Calu3 (cell line): Measurements from ENCODE around the gene GTPBP4. TPM values are rescaled to one million over a fixed set of nuclear protein-coding genes. Genes with fewer than 3 reads are reported as not detected.

Experiments
- BruUV-seq: library from RNA; stranded (reverse); fragments of 400-500 nt; replicated peaks from 2 replicates; lab custom pipeline; 2021; lab: Mats Ljungman, UMichigan
- CTCF ChIA-PET: fragments of 300-600 bp; sonication (Branson Sonifier 250); formaldehyde crosslinking; loops from one replicate; lab custom pipeline; 2022; ENCODE audit warnings: antibody characterized with exemption; lab: Charles Lee
- DNase-seq: peaks from one replicate; pipeline ENCODE4 v3.0.0; 2022
- H3K27ac Mint-ChIP-seq: one replicate; pipeline ENCODE4 v1.8.0; 2022; ENCODE audit warnings: mixed read lengths; ENCODE audit not compliant: unreplicated experiment
- H3K27me3 Mint-ChIP-seq: one replicate; pipeline ENCODE4 v1.8.0; 2022; ENCODE audit warnings: mixed read lengths; ENCODE audit not compliant: unreplicated experiment
- H3K36me3 Mint-ChIP-seq: one replicate; pipeline ENCODE4 v1.8.0; 2022; ENCODE audit warnings: mild to moderate bottlenecking, moderate library complexity, mixed read lengths; ENCODE audit not compliant: insufficient read depth, unreplicated experiment
- H3K4me1 Mint-ChIP-seq: one replicate; pipeline ENCODE4 v1.8.0; 2022; ENCODE audit warnings: mild to moderate bottlenecking, low read depth, mixed read lengths; ENCODE audit not compliant: unreplicated experiment
- H3K4me3 Mint-ChIP-seq: one replicate; pipeline ENCODE4 v1.8.0; 2022; ENCODE audit warnings: mild to moderate bottlenecking, low read depth, moderate library complexity, mixed read lengths; ENCODE audit not compliant: unreplicated experiment
- H3K9me3 Mint-ChIP-seq: one replicate; pipeline ENCODE4 v1.8.0; 2022; ENCODE audit warnings: low read depth, mixed read lengths; ENCODE audit not compliant: unreplicated experiment
- intact Hi-C: fragments of 100-400 bp; cut with micrococcal nuclease; formaldehyde crosslinking; loops from one replicate; pipeline ENCODE4 v1.10.0; 2022; ENCODE audit not compliant: unreplicated experiment
- total RNA-seq: library from RNA; stranded (reverse); gene quantifications from 2 replicates; pipeline ENCODE4 v1.2.3, GENCODE V29; 2022
- TF ChIP-seq, protein P1 (sequence below): fragments of 200-600 bp; IDR thresholded peaks from one replicate; pipeline ENCODE4 v1.8.0; 2022; ENCODE audit warnings: antibody characterized with exemption; ENCODE audit not compliant: unreplicated experiment

The GTPBP4 gene
- total RNA-seq, 1 experiment from 2014 or later = 123 TPM

DNA sequence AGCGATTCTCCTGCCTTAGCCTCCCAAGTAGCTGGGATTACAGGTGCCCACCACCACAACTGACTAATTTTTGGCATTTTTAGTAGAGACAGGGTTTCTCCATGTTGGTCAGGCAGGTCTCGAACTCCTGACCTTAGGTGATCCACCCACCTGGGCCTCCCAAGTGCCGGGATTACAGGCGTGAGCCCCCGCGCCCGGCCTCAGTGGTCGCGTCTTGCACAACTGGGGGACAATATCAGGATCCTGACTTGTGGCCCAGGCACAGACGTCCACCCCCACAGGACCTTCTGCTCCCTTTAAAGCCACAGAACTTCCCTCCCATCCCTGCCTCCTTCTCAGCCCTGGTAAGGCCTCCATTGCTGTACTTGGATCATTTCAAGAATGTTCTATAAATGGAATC is 39.9 kb upstream of the GTPBP4 start:
- Mint-ChIP-seq H3K9me3 (peaks cover 2% of the 10 kb centered on the region), H3K27me3 (no peaks in the 10 kb centered on the region), H3K36me3 (no peaks in the 10 kb centered on the region), H3K27ac (no peak overlapping the region), H3K4me3 (no peak overlapping the region), H3K4me1 (peaks cover 9% of the 10 kb centered on the region)
- DNase-seq = no peak
- BruUV-seq = no TSS peak
- TF ChIP-seq, protein P1, sequence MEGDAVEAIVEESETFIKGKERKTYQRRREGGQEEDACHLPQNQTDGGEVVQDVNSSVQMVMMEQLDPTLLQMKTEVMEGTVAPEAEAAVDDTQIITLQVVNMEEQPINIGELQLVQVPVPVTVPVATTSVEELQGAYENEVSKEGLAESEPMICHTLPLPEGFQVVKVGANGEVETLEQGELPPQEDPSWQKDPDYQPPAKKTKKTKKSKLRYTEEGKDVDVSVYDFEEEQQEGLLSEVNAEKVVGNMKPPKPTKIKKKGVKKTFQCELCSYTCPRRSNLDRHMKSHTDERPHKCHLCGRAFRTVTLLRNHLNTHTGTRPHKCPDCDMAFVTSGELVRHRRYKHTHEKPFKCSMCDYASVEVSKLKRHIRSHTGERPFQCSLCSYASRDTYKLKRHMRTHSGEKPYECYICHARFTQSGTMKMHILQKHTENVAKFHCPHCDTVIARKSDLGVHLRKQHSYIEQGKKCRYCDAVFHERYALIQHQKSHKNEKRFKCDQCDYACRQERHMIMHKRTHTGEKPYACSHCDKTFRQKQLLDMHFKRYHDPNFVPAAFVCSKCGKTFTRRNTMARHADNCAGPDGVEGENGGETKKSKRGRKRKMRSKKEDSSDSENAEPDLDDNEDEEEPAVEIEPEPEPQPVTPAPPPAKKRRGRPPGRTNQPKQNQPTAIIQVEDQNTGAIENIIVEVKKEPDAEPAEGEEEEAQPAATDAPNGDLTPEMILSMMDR = no peak
- intact Hi-C loops = no loop called here
- CTCF ChIA-PET = no interaction called here

DNA sequence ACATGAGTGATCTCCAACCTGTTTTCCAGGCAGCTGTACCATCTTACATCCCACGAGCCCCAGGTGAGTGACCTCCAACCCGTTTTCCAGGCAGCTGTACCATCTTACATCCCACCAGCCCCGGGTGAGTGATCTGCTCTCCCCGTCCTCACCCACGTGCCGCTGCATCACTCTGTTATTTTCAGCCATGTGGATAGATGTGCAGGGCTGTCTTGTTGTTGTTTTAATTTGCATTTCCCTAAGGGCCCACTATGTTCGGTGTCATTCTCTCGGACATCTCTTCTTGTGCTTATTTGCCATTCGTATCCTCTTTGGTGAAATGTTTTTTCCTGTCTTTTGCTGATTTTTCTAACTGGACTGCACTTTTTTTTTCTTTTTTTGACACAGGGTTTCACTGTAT is 38.8 kb upstream of the GTPBP4 start:
- TF ChIP-seq, protein P1 = no peak
- no peak overlapping the region for H3K4me3 Mint-ChIP-seq
- H3K36me3 Mint-ChIP-seq = no peaks in the 10 kb centered on the region
- peaks cover 4% of the 10 kb centered on the region for H3K4me1 Mint-ChIP-seq
- no peak overlapping the region for H3K27ac Mint-ChIP-seq
- DNase-seq = no peak
- intact Hi-C loops = no loop called here
- CTCF ChIA-PET = no interaction called here
- peaks cover 10% of the 10 kb centered on the region for H3K27me3 Mint-ChIP-seq
- H3K9me3 Mint-ChIP-seq = peaks cover 2% of the 10 kb centered on the region
- BruUV-seq = no TSS peak

DNA sequence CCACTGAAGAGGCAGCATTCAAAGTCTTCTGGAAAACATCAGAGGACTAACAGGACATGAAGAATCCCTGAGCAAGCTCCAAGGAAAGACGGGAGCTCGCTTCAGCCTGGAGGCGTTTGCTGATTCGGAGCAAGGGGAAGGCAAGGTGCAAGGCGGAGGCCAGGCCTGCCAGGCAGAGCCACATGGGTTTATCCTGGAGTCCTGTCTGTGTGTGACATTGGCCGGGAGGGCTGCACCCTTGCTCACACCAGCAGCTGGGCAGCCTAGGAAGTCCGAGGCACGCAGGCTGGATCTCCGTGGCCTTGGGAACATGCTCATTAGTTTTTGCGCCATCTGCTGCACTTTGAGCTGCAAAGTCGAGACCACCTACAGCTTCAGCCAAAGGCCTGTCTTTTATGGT is 34.4 kb upstream of the GTPBP4 start:
- H3K27ac Mint-ChIP-seq = no peak overlapping the region
- H3K4me1 Mint-ChIP-seq = no peaks in the 10 kb centered on the region
- CTCF ChIA-PET = no interaction called here
- no peak overlapping the region for H3K4me3 Mint-ChIP-seq
- DNase-seq = no peak
- peaks cover 2% of the 10 kb centered on the region for H3K9me3 Mint-ChIP-seq
- no peaks in the 10 kb centered on the region for H3K36me3 Mint-ChIP-seq
- TF ChIP-seq, protein P1 = no peak
- BruUV-seq = no TSS peak
- peaks cover 26% of the 10 kb centered on the region for H3K27me3 Mint-ChIP-seq
- intact Hi-C loops = no loop called here

DNA sequence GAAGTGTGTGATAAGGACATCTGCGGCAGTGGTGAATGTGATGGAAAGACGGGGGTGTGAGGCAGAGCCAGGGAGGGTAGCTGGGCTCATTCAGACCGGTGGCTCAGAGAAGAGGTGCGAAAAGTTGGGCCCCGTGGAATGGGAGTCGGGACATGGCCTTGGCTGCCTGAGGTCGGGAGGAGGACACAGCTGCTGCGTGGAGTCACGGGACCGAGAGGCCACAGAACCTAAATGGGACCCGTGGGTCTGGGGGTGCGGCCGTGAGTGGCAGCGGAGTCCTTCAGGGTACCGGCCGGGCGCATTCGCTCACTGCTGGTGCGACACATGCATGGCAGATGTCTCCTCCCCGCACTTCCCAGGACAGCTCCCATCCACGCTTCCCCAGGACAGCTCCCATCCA is 33.8 kb upstream of the GTPBP4 start:
- no peak for DNase-seq
- CTCF ChIA-PET = interaction anchor here (0.7 kb wide), 1 partner anchor 886 kb away, joined by 3 read pairs; no protein-coding TSS in a partner anchor
- no peaks in the 10 kb centered on the region for H3K4me1 Mint-ChIP-seq
- BruUV-seq = no TSS peak
- TF ChIP-seq, protein P1 = no peak
- intact Hi-C loops = no loop called here
- no peak overlapping the region for H3K4me3 Mint-ChIP-seq
- no peak overlapping the region for H3K27ac Mint-ChIP-seq
- H3K36me3 Mint-ChIP-seq = no peaks in the 10 kb centered on the region
- H3K9me3 Mint-ChIP-seq = peaks cover 2% of the 10 kb centered on the region
- H3K27me3 Mint-ChIP-seq = peaks cover 31% of the 10 kb centered on the region
